HG03175 (cell line): Measurements from ENCODE around the gene SERPINC1.
"Not testable (repeated sequence)": the region's sequence is repeated elsewhere in the genome, so short reads cannot be mapped to it uniquely, and the experiment has no call there.

Source experiments
- ATAC-seq: cut with Tn5 transposase; IDR thresholded peaks from one replicate; pipeline ENCODE4 v1.9.1; 2021; ENCODE audit warnings: mild to moderate bottlenecking, moderate library complexity; ENCODE audit not compliant: unreplicated experiment

SERPINC1 gene

DNA sequence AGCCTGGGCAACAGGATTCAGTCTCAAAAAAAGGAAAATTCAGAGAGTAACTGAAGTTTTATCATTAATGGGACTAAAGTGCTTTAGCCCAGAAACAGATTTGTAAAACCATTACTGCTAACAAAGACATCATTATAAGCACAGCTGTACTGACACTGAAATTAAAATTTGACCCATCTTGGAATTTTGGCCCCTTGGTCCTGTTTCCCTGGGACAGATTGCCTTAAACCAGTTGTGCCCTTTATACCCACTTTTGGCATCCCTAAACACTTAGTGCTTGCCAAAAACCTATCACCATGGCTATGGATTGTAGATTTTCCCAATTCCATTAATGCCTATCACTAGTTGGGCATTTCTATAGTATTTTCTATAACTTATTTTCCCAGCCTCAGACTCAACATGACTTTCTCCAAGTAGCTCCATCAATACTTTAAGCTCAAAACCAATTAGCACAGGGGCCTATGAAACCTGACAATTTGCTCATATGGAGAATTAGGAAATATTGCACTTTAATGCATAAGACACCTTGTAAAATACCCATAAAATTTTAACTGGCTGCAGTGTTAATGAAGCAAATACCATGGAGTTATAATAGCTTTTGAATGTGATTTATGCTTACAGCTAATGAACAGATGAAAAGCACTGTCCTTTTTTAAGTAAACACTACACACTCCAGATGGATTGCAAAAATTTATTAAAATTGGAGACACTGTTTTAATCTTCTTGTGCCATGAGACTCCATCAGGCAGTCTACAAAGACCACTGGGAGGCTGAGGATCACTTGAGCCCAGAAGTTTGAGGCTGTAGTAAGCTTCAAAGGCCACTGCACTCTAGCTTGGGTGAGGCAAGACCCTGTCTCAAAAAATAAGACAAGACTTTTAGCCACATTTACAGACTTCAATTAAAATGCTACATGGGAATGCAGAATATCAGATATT, 53.6 kb downstream of the SERPINC1 start:
- ATAC-seq = no peak

DNA sequence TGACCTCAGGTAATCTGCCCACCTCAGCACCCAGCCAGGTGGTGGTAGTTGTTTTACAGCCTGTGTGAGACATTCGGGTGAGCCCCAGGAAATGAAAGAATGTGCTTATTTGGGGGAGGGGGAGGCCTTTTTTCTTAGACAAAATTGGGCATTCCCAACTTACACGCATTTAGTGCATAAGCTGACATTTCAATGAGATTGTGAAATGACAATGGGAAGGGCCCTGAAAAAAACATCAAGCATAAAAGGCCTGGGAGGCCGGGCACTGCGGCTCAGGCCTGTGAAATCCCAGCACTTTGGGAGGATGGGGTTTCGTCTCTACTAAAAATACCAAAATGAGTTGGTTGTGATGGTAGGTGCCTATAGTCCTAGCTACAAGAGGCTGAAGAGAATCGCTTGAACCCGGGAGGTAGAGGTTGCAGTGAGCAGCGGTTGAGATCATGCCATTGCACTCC, 54.3 kb downstream of the SERPINC1 start:
- ATAC-seq = no peak

DNA sequence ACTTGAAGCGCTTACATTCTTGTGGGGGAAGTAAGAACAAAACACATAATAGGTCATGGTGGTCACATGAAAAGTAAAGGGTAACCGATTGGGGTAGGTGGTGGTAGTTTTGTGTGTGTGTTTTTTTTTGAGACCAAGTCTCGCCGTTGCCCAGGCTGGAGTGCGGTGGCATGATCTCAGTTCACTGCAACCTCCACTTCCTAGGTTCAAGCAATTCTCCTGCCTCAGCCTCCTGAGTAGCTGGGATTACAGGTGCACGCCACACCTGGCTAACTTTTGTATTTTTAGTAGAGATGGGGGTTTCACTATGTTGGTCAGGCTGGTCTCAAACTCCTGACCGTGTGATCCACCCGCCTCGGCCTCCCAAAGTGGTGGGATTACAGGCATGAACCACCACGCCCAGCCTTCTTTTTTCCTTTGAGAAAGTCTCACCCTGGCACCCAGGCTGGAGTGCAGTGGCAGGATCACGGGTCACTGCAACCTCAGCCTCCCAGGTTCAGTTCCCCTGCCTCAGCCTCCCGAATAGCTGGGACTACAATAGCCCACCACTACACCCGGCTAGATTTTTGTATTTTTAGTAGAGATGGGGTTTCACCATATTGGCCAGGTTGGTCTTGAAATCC, 54.9 kb downstream of the SERPINC1 start:
- ATAC-seq = not testable (repeated sequence)

DNA sequence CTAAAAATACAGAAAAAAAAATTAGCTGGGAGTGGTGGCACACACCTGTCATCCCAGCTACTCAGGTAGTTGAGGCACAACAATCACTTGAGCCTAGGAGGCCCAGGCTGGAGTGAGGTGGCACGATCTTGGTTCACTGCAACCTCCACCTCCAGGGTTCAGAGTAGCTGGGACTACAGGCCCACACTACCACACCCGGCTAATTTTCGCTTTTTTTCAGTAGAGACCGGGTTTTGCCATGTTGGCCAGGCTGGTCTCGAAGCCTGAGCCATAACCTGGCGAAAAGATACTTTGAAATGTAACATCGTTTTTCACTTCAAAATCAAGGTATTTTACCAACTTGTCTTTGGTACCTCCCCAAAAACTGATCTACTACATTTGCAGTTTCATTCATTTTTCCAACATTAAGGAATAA, 55.4 kb downstream of the SERPINC1 start:
- no peak for ATAC-seq

DNA sequence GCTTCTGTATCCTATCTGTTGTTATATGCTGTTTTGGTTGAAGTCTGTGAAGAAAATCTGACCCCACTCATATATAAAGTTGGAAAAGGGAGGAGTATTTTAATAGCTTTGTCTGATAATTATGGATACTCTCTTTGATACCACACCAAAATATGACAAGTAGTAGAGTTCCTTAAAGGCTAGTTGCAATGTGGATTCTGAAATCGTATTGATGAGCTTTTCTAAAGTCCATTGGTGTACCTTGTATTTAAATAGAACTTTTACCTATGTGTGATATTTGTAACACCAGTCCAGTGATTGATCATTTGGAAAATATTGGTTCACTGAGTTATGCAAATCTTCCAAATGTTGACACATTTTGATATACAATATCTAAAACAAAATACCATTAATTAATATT, 57.1 kb downstream of the SERPINC1 start:
- ATAC-seq = no peak

DNA sequence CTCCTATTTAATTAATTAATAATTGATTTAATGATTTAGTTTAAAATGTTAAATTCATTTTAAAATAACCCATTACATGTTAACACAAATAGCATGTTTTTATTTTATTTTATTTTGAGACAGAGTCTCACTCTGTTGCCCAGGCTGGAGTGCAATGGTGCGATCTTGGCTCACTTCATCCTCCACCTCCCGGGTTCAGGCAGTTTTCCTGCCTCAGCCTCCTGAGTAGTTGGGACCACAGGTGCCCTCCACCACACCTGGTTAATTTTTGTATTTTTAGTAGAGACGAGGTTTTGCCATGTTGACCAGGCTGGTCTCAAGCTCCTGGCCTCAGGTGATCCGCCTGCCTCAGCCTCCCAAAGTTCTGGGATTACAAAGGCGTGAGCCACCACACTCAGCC, 57.6 kb downstream of the SERPINC1 start:
- not testable (repeated sequence) for ATAC-seq

DNA sequence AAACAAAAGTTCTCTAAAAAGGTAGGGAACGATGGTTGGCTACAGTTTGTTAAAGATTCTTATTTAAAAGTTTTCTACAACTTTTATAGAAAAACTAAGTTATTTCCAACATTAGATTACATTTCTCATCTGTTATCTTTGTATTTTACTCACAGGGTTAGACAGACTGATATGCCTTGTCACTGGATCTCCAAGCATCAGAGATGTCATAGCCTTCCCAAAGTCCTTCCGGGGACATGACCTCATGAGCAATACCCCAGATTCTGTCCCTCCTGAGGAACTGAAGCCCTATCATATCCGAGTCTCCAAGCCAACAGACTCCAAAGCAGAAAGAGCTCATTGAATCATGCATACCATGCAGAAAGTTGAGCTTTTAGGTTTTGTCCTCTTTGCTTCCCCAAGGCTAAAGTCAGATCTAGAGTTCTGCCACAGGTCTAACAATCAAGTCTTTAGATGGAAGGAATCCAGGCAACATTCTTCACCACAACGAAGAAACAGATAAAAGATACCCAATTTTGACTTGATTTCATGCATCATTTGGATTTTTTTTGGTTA, 59.7 kb downstream of the SERPINC1 start:
- ATAC-seq = no peak

DNA sequence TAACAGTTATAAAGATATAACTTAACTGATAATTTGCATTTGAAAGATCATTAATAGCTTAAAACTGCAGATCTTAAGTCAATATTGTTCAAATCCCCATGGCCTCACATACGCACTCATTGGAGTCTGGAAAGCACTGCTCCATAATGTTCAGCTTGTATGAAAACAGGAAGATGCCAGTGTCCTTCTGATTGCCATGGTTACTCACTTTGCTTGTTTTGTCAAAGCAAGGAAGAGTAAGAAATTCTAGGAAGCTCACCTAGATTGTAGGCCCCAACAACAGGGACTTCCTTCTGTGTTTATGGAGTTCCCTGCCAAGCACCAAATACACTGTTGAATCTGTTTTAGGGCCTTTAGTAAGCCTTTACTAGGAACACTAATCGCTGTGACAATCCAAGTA, 60.2 kb downstream of the SERPINC1 start:
- ATAC-seq = no peak

DNA sequence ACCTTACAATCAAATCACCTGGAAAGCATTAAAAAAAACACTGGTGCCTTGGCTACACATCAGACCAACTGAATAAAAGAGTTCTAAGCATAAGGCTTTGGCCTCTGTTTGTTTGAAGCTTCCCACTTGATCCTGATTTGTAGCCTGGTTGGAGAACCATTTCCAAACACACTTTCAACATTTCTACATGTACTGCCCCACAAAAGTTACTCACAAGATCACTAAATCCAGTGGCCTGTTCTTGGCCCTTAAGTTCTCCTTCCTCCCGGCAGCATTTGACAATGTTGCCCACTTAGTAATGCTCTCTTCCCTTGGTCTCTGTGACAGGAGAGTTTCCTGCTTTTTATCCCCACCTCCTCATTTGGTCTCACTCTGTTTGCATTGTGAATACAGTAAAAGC, 61.1 kb downstream of the SERPINC1 start:
- ATAC-seq = no peak
